Skeletal muscle satellite cell (primary cell): ENCODE measurements around the gene CENPM.

Experiments used
- H3K27me3 ChIP-seq: 2 replicates; pipeline ENCODE4 v1.7.0; 2013; ENCODE audit warnings: low read length; ENCODE audit not compliant: control insufficient read depth, insufficient read depth
- H3K36me3 ChIP-seq: 2 replicates; pipeline ENCODE4 v1.7.0; 2013; ENCODE audit warnings: mild to moderate bottlenecking, control low read depth, low read length; ENCODE audit not compliant: insufficient read depth
- H3K4me1 ChIP-seq: 2 replicates; pipeline ENCODE4 v1.7.0; 2013; ENCODE audit warnings: low read length; ENCODE audit not compliant: control insufficient read depth, insufficient read depth
- H3K4me2 ChIP-seq: 2 replicates; pipeline ENCODE4 v1.7.0; 2013; ENCODE audit warnings: mild to moderate bottlenecking, low read length
- H3K4me3 ChIP-seq: 2 replicates; pipeline ENCODE4 v1.7.0; 2013; ENCODE audit warnings: low read length
- H3K9ac ChIP-seq: 2 replicates; pipeline ENCODE4 v1.7.0; 2013; ENCODE audit warnings: mild to moderate bottlenecking, low read depth, low read length, moderate library complexity
- H3K9me3 ChIP-seq: replicated peaks from 2 replicates; pipeline ENCODE4 v1.7.0; 2013; ENCODE audit warnings: mild to moderate bottlenecking, control low read depth, low read length

The CENPM gene

DNA sequence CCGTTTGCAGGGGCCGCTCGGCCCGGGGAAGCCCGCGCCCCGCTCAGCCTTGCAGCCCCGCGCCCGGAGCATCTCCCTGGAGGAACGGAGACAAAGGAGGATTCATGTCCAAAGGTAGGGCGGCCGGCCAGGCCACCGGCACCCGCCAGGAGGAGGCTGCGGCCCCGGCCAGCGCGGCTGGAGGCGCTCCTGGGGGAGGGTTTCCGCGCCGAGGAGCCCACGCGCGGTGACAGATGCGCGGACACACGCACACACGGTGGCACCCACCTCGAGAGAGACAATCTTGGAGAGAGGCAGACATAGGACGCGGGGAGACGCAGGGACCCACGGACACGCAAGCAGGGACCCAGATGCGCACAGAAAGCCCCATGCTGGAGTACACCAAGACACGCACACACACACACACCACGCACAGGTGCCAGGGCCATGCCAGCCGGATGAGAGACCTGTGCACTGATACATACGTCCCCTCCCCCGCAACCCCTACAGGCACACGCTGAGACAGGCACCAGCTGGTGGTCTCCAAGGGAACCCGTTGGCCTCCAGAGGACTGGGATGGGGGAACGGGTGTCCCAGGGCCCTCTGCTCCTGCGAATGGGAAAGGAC, 30.1 kb upstream of the CENPM start:
- H3K36me3 ChIP-seq = no peaks in the 10 kb centered on the region
- no peak overlapping the region for H3K9ac ChIP-seq
- H3K4me2 ChIP-seq = peak overlapping the region; percentile 47
- peak overlapping the region; percentile 39 for H3K4me3 ChIP-seq
- H3K27me3 ChIP-seq = peaks cover 57% of the 10 kb centered on the region
- no peaks in the 10 kb centered on the region for H3K4me1 ChIP-seq
- H3K9me3 ChIP-seq = no peaks in the 10 kb centered on the region

GRCh38 chr22:41976070-41976901, 29.3 kb upstream of the CENPM start:
- H3K9ac ChIP-seq = no peak overlapping the region
- H3K27me3 ChIP-seq = peaks cover 64% of the 10 kb centered on the region
- H3K4me1 ChIP-seq = no peaks in the 10 kb centered on the region
- no peaks in the 10 kb centered on the region for H3K9me3 ChIP-seq
- peak overlapping the region; percentile 75 for H3K4me2 ChIP-seq
- no peaks in the 10 kb centered on the region for H3K36me3 ChIP-seq
- peak overlapping the region; percentile 54 for H3K4me3 ChIP-seq

DNA sequence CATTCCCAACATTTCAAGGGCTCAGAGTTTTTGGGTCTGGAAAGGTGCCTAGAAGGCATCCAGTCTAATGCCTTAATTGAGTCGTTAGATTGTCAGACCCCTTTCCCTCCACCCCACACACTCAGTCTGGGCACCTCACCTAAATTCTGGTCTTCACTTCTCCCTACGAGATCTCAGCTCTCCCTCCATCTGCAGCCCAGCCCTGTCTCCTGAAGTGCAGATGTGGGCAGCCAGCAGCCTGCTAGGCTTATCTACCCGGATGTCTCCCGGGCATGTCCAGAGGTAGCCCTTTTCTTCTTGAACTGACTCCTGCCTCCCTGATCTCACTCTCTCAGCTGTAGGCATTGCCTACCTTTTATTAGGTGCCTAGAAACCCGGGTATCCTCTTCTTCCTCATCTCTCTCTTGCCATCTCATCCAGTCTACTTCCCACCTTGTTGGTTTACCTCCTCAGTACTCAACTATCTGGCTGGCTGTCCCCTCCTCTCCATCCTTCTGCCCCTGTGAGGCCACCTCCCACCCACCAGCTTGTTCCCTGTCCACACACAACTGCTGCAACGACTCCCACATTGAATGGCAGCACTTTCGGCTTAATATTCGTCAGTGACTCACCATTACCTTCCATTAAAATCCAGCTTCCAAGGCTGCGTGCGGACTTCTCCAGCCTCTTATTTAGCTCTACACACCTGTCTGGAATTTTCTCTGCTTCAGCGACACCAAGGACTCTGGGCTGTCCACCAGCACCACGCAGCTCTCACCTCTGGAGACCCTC, 28.5 kb upstream of the CENPM start:
- Histone ChIP-seq H3K4me2 (no peak overlapping the region), H3K4me3 (no peak overlapping the region), H3K4me1 (no peaks in the 10 kb centered on the region), H3K27me3 (peaks cover 70% of the 10 kb centered on the region), H3K9ac (no peak overlapping the region), H3K36me3 (no peaks in the 10 kb centered on the region), H3K9me3 (no peaks in the 10 kb centered on the region)

- no peaks in the 10 kb centered on the region for H3K9me3 ChIP-seq
- H3K9ac ChIP-seq = no peak overlapping the region
- peaks cover 74% of the 10 kb centered on the region for H3K27me3 ChIP-seq
- no peak overlapping the region for H3K4me2 ChIP-seq
- no peaks in the 10 kb centered on the region for H3K36me3 ChIP-seq
- no peak overlapping the region for H3K4me3 ChIP-seq
- H3K4me1 ChIP-seq = no peaks in the 10 kb centered on the region
These were observed 27.8 kb upstream of the CENPM start for GRCh38 chr22:41974691-41975290.

- no peak overlapping the region for H3K9ac ChIP-seq
- H3K4me2 ChIP-seq = no peak overlapping the region
- H3K27me3 ChIP-seq = peaks cover 48% of the 10 kb centered on the region
- no peaks in the 10 kb centered on the region for H3K4me1 ChIP-seq
- no peaks in the 10 kb centered on the region for H3K36me3 ChIP-seq
- H3K9me3 ChIP-seq = no peaks in the 10 kb centered on the region
- H3K4me3 ChIP-seq = no peak overlapping the region
These were observed 24.5 kb upstream of the CENPM start for GRCh38 chr22:41971431-41971830.

DNA sequence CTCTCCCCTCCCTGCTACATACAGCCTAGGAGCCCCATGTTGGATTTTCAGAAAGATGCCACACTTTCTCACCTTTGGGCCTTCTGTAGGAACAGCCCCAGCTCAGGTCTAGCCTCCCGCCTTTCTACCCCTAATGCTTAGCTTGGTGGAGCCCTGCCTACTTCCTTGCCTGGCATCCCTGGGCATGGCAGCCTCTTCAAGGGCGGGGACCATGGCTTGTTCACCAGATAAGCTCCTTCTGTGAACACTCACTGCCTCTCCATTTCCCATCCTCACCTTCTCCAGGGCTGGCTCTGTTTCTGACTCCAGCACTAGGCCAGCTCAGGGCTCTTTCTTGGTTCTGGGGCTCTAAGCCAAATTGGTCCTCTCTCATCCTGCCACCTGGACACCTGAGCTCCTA, 23.6 kb upstream of the CENPM start:
- Histone ChIP-seq H3K27me3 (peaks cover 40% of the 10 kb centered on the region), H3K9ac (no peak overlapping the region)

DNA sequence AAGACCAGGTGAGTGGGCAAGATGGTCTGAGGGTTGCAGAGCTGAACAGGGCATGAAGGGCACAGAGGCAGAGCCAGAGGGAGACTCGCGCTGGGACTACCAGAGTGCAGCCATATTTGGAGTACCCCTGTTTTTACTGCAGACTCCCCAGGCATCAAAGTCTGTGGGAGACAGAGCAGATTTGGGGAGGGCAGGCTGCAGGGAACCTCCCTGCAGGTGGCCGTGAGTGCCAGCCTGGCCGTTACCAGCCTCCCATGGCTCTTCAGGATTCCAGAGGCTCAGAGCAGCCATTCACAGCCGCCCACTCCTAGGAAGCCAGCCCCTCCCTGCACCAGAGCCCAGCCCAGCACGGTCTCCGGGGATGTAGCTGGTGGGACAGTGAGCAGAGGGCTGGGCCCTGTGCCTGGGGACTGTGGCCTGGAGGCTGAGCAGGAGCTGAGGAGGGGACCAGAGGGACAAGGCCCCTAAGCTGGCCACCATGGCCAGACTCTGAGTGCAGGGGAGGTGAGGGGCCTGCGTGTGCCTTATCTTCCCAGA, 22.2 kb upstream of the CENPM start, which contains the start of gene SEPTIN3:
Gene SEPTIN3, plus strand, starts transcription at position 334 of the 537 bp plus-strand sequence. CDS start 2,050 bp downstream, outside the sequence.
- Histone ChIP-seq H3K4me2 (no peak within 1 kb of the TSS), H3K9me3 (no peaks in the 10 kb centered on the region), H3K9ac (no peak within 1 kb of the TSS), H3K4me1 (no peaks in the 10 kb centered on the region), H3K27me3 (peaks cover 35% of the 10 kb centered on the region), H3K4me3 (no peak within 1 kb of the TSS), H3K36me3 (no peaks in the 10 kb centered on the region)

More for the DNA sequence above, 23.6 kb upstream of the CENPM start:
- Histone ChIP-seq H3K36me3 (no peaks in the 10 kb centered on the region), H3K9me3 (no peaks in the 10 kb centered on the region), H3K4me1 (no peaks in the 10 kb centered on the region), H3K4me3 (no peak overlapping the region), H3K4me2 (no peak overlapping the region)

GRCh38 chr22:41968601-41969000, 21.6 kb upstream of the CENPM start:
- H3K4me3 ChIP-seq = no peak overlapping the region
- peaks cover 41% of the 10 kb centered on the region for H3K27me3 ChIP-seq
- no peaks in the 10 kb centered on the region for H3K36me3 ChIP-seq

GRCh38 chr22:41966607-41967240, 19.8 kb upstream of the CENPM start:
- no peaks in the 10 kb centered on the region for H3K4me1 ChIP-seq
- peaks cover 34% of the 10 kb centered on the region for H3K27me3 ChIP-seq

More at GRCh38 chr22:41968601-41969000, 21.6 kb upstream of the CENPM start:
- H3K4me1 ChIP-seq = no peaks in the 10 kb centered on the region
- H3K9ac ChIP-seq = no peak overlapping the region
- H3K4me2 ChIP-seq = no peak overlapping the region
- no peaks in the 10 kb centered on the region for H3K9me3 ChIP-seq

GRCh38 chr22:41966225-41966606, 19.3 kb upstream of the CENPM start:
- H3K4me2 ChIP-seq = no peak overlapping the region
- H3K4me3 ChIP-seq = no peak overlapping the region
- H3K9me3 ChIP-seq = no peaks in the 10 kb centered on the region
- no peak overlapping the region for H3K9ac ChIP-seq
- H3K27me3 ChIP-seq = peaks cover 30% of the 10 kb centered on the region
- H3K36me3 ChIP-seq = no peaks in the 10 kb centered on the region
- H3K4me1 ChIP-seq = no peaks in the 10 kb centered on the region

More at GRCh38 chr22:41966607-41967240, 19.8 kb upstream of the CENPM start:
- Histone ChIP-seq H3K4me2 (no peak overlapping the region), H3K9me3 (no peaks in the 10 kb centered on the region), H3K9ac (no peak overlapping the region), H3K36me3 (no peaks in the 10 kb centered on the region), H3K4me3 (no peak overlapping the region)
